T-cell (primary cell): ENCODE results near the gene LANCL3. TPM values are rescaled to one million over a fixed set of nuclear protein-coding genes. Genes with fewer than 3 reads are reported as not detected.
"Not testable (repeated sequence)": the region's sequence is repeated elsewhere in the genome, so short reads cannot be mapped to it uniquely, and the experiment has no call there.

Experiments used
- ATAC-seq, 4 experiments: fragments of 200-7000 bp in 3 of 4; fragments of 150-1000 bp in 1 of 4; cut with Tn5 transposase; replicated peaks in 1 of 4; 1 replicate in 3 of 4; 2 replicates in 1 of 4; pipeline ENCODE4 v1.10.0; 2021; ENCODE audit warnings: moderate library complexity in 3 of 4, mild to moderate bottlenecking in 2 of 4, moderate number of reproducible peaks in 1 of 4
- CTCF ChIA-PET, 2 donors: fragments of 300-600 bp; sonication (Branson Sonifier 250); formaldehyde crosslinking; loops; one replicate each; lab custom pipeline; 2022; ENCODE audit warnings: antibody characterized with exemption in 2 of 2; lab: Charles Lee
- POLR2A ChIA-PET, 2 donors: fragments of 300-600 bp; sonication (Branson Sonifier 250); formaldehyde crosslinking; loops; one replicate each; lab custom pipeline; 2022; ENCODE audit warnings: antibody characterized with exemption in 2 of 2; lab: Charles Lee
- DNase-seq, 35 experiments: peaks; one replicate each; pipeline versions ENCODE4 v3.0.0 to v3.0.0-alpha.2; 2013 to 2023
- H3K27ac ChIP-seq: one replicate; pipeline ENCODE4 v1.5.1; 2013; ENCODE audit warnings: low read length
- H3K27me3 ChIP-seq, 2 experiments: replicated peaks in 1 of 2; 1 replicate in 1 of 2; 2 replicates in 1 of 2; pipeline versions ENCODE4 v1.6.1 to v1.7.0; 2013; ENCODE audit warnings: low read length in 1 of 2, mixed read lengths in 1 of 2; ENCODE audit not compliant: control insufficient read depth in 2 of 2, insufficient read depth in 2 of 2; ENCODE audit errors: extremely low read depth in 1 of 2
- H3K36me3 ChIP-seq, 2 donors: 1 replicate in 1 of 2; 2 replicates in 1 of 2; pipeline versions ENCODE4 v1.6.1 to v1.7.0; 2013; ENCODE audit warnings: low read length in 1 of 2; ENCODE audit not compliant: control insufficient read depth in 2 of 2, insufficient read depth in 1 of 2; ENCODE audit errors: extremely low read depth in 1 of 2
- H3K4me1 ChIP-seq, 2 experiments: 1 replicate in 1 of 2; 2 replicates in 1 of 2; pipeline versions ENCODE4 v1.6.1 to v1.7.0; 2013; ENCODE audit warnings: low read length in 2 of 2, mixed read lengths in 1 of 2; ENCODE audit not compliant: insufficient read depth in 2 of 2, control insufficient read depth in 1 of 2; ENCODE audit errors: extremely low read depth in 1 of 2
- H3K4me3 ChIP-seq, 2 donors: 1 replicate in 1 of 2; 2 replicates in 1 of 2; pipeline versions ENCODE4 v1.5.1 to v1.7.0; 2013; ENCODE audit warnings: mild to moderate bottlenecking in 2 of 2, low read length in 1 of 2, moderate library complexity in 1 of 2; ENCODE audit not compliant: control insufficient read depth in 1 of 2; ENCODE audit errors: extremely low read depth in 1 of 2
- H3K9me3 ChIP-seq: 2 replicates; pipeline ENCODE4 v1.7.0; 2013
- H3K27ac Mint-ChIP-seq, 2 donors: one replicate each; pipeline ENCODE4 v1.8.0; 2020 to 2021; ENCODE audit warnings: mild to moderate bottlenecking in 2 of 2, mixed read lengths in 2 of 2
- H3K27me3 Mint-ChIP-seq, 2 donors: one replicate each; pipeline ENCODE4 v1.8.0; 2021 to 2022; ENCODE audit warnings: mixed read lengths in 2 of 2
- H3K36me3 Mint-ChIP-seq: one replicate; pipeline ENCODE4 v1.8.0; 2021; ENCODE audit warnings: mixed read lengths
- H3K4me1 Mint-ChIP-seq, 3 donors: one replicate each; pipeline ENCODE4 v1.8.0; 2020 to 2022; ENCODE audit warnings: mixed read lengths in 3 of 3, mild to moderate bottlenecking in 1 of 3
- H3K4me3 Mint-ChIP-seq, 3 donors: one replicate each; pipeline ENCODE4 v1.8.0; 2020 to 2022; ENCODE audit warnings: mild to moderate bottlenecking in 3 of 3, mixed read lengths in 3 of 3, moderate library complexity in 3 of 3
- H3K9me3 Mint-ChIP-seq, 3 donors: one replicate each; pipeline ENCODE4 v1.8.0; 2020 to 2022; ENCODE audit warnings: mixed read lengths in 3 of 3
- WGBS: methylation state at CpG from one replicate; pipeline ENCODE4 v1.1.5; 2013; ENCODE audit warnings: missing lambda C conversion rate; ENCODE audit not compliant: insufficient coverage; 5-methylcytosine and 5-hydroxymethylcytosine counted together
- total RNA-seq, 35 experiments: library from RNA in 6 of 35; stranded (reverse) in 6 of 35; fragments of 120-200 nt in 1 of 35; gene quantifications; one replicate each; pipeline versions ENCODE4 v1.2.1 to v1.2.4 and lab custom pipeline; 2013 to 2026

LANCL3 gene
- total RNA-seq, 5 donors from 2014 or later (not counting 1 experiment from before 2014, with no cell fraction given) = 0.09 to 0.70 (median 0.23) TPM

DNA sequence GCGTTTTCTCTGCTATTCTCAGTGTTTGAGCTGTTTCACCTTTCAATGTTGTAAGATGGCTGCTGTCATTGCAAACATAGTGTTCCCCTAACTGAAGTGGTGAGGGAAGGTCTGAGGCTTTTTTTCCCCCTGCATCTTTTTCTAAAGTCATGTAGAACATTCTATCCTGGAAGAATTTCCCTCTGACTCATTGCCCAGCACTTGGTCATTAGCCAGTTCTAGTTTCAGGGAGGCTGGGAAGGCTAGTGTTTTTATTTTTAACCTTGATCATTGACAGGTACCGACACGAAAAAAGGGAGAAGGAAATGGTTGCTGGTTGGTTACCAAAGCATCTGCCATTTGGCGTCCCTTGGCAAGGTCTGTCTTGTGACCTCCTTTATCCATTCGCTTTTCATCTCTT lies 6.6 kb downstream of the LANCL3 start:
- no peak overlapping the region for H3K27ac ChIP-seq
- no peaks in the 10 kb centered on the region for H3K36me3 ChIP-seq
- H3K4me3 Mint-ChIP-seq = no peak overlapping the region
- H3K9me3 ChIP-seq = no peaks in the 10 kb centered on the region
- no peak overlapping the region for H3K4me3 ChIP-seq
- peaks cover 3 to 27% of the 10 kb centered on the region in 2 donors for H3K27me3 Mint-ChIP-seq
- no peak overlapping the region for H3K27ac Mint-ChIP-seq
- no peak for DNase-seq
- peaks cover 2 to 7% (median 4%) of the 10 kb centered on the region in 3 donors for H3K4me1 Mint-ChIP-seq
- no peaks in the 10 kb centered on the region for H3K4me1 ChIP-seq
- no CpG with 5 or more reads among the region's 5 CpGs for WGBS
- H3K36me3 Mint-ChIP-seq = no peaks in the 10 kb centered on the region
- CTCF ChIA-PET = no interaction called here
- H3K27me3 ChIP-seq = no peaks in the 10 kb centered on the region
- no peaks in the 10 kb centered on the region for H3K9me3 Mint-ChIP-seq
- POLR2A ChIA-PET = no interaction called here
- no peak for ATAC-seq

DNA sequence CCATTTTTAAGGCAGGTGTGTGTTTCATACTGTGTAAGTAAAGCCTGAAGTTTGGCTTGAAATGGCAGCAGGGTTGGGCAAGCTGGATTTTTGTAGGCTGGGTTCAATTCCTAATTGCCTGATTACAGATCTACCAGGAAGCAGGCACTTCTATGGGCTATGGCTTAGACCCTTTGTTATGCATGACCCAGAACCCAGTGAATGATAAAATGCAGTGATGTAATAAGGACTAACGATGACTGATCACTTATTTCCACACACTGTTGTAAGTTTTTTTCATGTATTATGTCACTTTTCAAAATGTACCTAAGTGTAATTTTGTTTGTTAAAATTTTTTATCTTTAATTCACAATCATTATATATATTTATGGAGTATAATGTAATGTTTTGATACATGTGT lies 8.6 kb downstream of the LANCL3 start:
- H3K4me1 Mint-ChIP-seq = no peaks in the 10 kb centered on the region

DNA sequence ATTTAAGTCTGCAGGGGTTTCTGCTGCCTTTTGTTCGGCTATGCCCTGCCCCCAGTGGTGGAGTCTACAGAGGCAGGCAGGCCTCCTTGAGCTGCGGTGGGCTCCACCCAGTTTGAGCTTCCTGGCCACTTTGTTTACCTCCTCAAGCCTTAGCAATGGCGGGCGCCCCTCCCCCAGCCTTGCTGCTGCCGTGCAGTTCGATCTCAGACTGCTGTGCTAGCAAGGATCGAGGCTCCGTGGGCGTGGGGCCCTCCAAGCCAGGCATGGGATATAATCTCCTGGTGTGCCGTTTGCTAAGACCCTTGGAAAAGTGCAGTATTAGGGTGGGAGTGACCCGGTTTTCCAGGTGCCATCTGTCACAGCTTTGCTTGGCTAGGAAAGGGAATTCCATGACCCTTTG lies 15.9 kb downstream of the LANCL3 start:
- H3K36me3 Mint-ChIP-seq, H3K4me1 ChIP-seq, H3K27ac ChIP-seq, H3K4me3 Mint-ChIP-seq, POLR2A ChIA-PET, H3K27ac Mint-ChIP-seq, H3K4me3 ChIP-seq, H3K27me3 ChIP-seq, H3K4me1 Mint-ChIP-seq, CTCF ChIA-PET, H3K9me3 Mint-ChIP-seq, H3K36me3 ChIP-seq, DNase-seq, H3K9me3 ChIP-seq, ATAC-seq: not testable (repeated sequence)
- H3K27me3 Mint-ChIP-seq = peaks cover 4 to 30% of the 10 kb centered on the region in 2 donors
- 67% methylated on average over 2 of the region's 11 CpGs for WGBS

More for the DNA sequence above, 8.6 kb downstream of the LANCL3 start:
- H3K27me3 ChIP-seq = no peaks in the 10 kb centered on the region
- H3K27me3 Mint-ChIP-seq = peaks cover 0 to 22% of the 10 kb centered on the region in 2 donors
- DNase-seq = no peak
- no peaks in the 10 kb centered on the region for H3K9me3 ChIP-seq
- ChIA-PET POLR2A (no interaction called here), CTCF (no interaction called here)
- H3K36me3 ChIP-seq = no peaks in the 10 kb centered on the region
- no peak overlapping the region for H3K27ac Mint-ChIP-seq
- H3K27ac ChIP-seq = no peak overlapping the region
- WGBS = no CpG with 5 or more reads among the region's 1 CpG
- no peaks in the 10 kb centered on the region for H3K4me1 ChIP-seq
- H3K36me3 Mint-ChIP-seq = no peaks in the 10 kb centered on the region
- ATAC-seq = no peak
- H3K4me3 Mint-ChIP-seq = no peak overlapping the region
- no peak overlapping the region for H3K4me3 ChIP-seq
- no peaks in the 10 kb centered on the region for H3K9me3 Mint-ChIP-seq

DNA sequence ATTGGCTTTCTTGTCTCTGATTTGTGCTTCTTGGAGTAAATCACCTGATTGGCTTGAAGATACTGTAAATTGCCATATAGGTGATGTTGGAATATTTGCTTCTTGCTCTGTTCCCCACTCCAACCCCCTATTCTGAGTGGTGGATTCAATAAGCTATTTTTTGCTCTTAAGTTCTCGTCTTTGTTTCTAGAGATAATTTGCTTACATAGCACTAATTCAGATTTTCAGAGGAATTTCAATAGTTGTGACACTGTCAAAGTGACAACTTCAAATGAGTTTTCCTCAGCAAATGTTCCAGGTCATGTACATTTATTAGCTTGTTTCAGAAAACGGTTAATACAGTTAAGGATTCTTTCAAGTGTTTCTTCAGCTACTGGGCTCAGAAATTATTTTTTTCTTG lies 18.6 kb downstream of the LANCL3 start:
- Histone ChIP-seq H3K9me3 (no peaks in the 10 kb centered on the region), H3K36me3 (no peaks in the 10 kb centered on the region), H3K4me1 (no peaks in the 10 kb centered on the region), H3K4me3 (no peak overlapping the region), H3K27ac (no peak overlapping the region), H3K27me3 (no peaks in the 10 kb centered on the region)
- no peaks in the 10 kb centered on the region for H3K4me1 Mint-ChIP-seq
- H3K27me3 Mint-ChIP-seq = peaks cover 4 to 24% of the 10 kb centered on the region in 2 donors
- POLR2A ChIA-PET = no interaction called here
- no peak overlapping the region for H3K4me3 Mint-ChIP-seq
- no peak for ATAC-seq
- CTCF ChIA-PET = no interaction called here
- H3K9me3 Mint-ChIP-seq = peaks cover 0 to 5% (median 0%) of the 10 kb centered on the region in 3 donors
- WGBS = no CpG with 5 or more reads among the region's 2 CpGs
- no peak for DNase-seq
- no peaks in the 10 kb centered on the region for H3K36me3 Mint-ChIP-seq
- no peak overlapping the region for H3K27ac Mint-ChIP-seq

DNA sequence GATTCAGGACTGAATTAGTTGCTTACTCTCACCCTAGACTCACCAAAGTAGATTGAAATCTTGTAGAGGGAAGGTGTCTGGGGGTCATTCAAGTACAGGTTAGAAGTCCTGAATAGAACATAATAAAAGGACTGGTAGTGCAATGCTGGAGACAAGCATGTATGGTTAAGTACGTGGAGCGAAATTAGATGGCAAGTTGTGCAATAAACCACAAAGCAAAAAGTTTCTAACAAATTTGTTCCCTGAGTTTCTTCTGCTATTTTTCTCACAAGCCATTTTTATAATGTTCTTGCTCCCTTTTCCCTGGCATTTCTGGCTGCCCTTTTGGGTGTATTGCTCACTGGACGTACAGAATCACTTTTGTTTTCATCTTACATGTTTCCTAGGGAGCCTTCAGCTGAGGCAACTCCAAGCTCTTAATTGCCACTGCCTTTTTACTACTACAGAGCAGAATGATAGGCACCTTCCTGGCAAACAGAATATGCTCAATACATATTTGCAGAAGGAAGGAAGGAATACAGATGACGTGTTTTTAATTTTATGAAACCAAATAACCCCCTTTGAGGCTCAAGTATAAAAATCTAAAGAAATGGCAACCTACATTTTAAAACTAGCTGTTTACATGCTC lies 23.4 kb downstream of the LANCL3 start:
- Mint-ChIP-seq H3K4me1 (no peaks in the 10 kb centered on the region), H3K27me3 (peaks cover 0 to 21% of the 10 kb centered on the region in 2 donors), H3K4me3 (no peak overlapping the region), H3K36me3 (no peaks in the 10 kb centered on the region), H3K27ac (no peak overlapping the region), H3K9me3 (no peaks in the 10 kb centered on the region)
- ATAC-seq = no peak
- Histone ChIP-seq H3K9me3 (no peaks in the 10 kb centered on the region), H3K36me3 (no peaks in the 10 kb centered on the region), H3K27me3 (peaks cover 0 to 2% of the 10 kb centered on the region in 2 experiments), H3K27ac (no peak overlapping the region), H3K4me3 (no peak overlapping the region), H3K4me1 (no peaks in the 10 kb centered on the region)
- DNase-seq = no peak
- CTCF ChIA-PET = no interaction called here
- POLR2A ChIA-PET = no interaction called here
- no CpG with 5 or more reads among the region's 4 CpGs for WGBS

DNA sequence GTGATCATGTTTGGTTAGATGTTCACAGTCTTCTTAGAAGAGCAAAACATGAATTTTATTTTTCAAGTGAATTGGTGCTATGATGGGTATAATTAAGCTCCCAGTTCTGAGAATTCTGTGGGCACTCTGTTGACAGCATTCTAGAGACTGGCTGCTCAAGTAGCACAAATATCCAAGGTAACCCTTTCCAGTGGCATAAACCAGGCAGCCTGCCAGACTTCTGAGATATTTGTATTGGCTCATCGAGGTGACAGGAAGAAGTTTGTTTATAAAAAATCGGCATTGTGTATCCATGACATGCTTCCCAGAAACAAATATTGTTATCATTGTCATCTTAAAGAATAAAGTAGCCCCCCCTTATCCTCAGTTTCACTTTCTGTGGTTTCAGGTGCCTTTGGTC lies 28.3 kb downstream of the LANCL3 start:
- DNase-seq = no peak
- no peak overlapping the region for H3K27ac ChIP-seq
- no peak for ATAC-seq
- Mint-ChIP-seq H3K27ac (no peak overlapping the region), H3K9me3 (no peaks in the 10 kb centered on the region), H3K4me3 (no peak overlapping the region), H3K27me3 (peaks cover 0 to 31% of the 10 kb centered on the region in 2 donors), H3K36me3 (no peaks in the 10 kb centered on the region), H3K4me1 (no peaks in the 10 kb centered on the region)
- POLR2A ChIA-PET = no interaction called here
- no peaks in the 10 kb centered on the region for H3K9me3 ChIP-seq
- no peak overlapping the region for H3K4me3 ChIP-seq
- CTCF ChIA-PET = no interaction called here
- H3K27me3 ChIP-seq = peaks cover 0 to 2% of the 10 kb centered on the region in 2 experiments
- no peaks in the 10 kb centered on the region for H3K4me1 ChIP-seq
- no CpG with 5 or more reads among the region's 2 CpGs for WGBS
- H3K36me3 ChIP-seq = no peaks in the 10 kb centered on the region
